Measurements from ENCODE around the gene ADCY6.

DNA sequence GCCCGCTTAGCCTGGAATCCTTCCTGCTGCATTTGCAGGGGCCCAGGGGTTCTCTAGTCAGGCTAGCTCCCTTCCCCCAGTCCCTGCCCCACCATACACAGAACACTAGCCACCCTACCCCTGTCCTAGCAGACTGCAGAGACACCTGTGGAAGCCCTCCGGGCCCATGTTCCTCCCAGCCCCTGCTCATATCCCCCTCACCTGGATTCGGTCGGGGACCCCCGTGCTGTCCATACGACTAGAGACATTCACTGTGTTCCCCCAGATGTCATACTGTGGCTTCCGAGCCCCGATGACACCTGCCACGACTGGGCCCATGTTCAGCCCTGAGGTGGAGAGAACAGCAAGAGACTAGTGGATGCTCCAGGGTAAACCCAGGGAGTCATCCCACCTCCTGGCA, 20.2 kb downstream of the ADCY6 start:
- no peak for TF ChIP-seq CEBPB (IDR thresholded peaks at IDR 0.05; ENCODE audit: low read depth, low read length)
- TF ChIP-seq, protein P1, sequence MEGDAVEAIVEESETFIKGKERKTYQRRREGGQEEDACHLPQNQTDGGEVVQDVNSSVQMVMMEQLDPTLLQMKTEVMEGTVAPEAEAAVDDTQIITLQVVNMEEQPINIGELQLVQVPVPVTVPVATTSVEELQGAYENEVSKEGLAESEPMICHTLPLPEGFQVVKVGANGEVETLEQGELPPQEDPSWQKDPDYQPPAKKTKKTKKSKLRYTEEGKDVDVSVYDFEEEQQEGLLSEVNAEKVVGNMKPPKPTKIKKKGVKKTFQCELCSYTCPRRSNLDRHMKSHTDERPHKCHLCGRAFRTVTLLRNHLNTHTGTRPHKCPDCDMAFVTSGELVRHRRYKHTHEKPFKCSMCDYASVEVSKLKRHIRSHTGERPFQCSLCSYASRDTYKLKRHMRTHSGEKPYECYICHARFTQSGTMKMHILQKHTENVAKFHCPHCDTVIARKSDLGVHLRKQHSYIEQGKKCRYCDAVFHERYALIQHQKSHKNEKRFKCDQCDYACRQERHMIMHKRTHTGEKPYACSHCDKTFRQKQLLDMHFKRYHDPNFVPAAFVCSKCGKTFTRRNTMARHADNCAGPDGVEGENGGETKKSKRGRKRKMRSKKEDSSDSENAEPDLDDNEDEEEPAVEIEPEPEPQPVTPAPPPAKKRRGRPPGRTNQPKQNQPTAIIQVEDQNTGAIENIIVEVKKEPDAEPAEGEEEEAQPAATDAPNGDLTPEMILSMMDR (conservative IDR thresholded peaks at IDR 0.05; ENCODE audit: low read depth, low read length), result no peak
- no peak for TF ChIP-seq RAD21 (IDR thresholded peaks at IDR 0.05; ENCODE audit: low read length)

Measured in IMR-90 (cell line).